Cardiac fibroblast (primary cell): ENCODE measurements around the gene MGMT.

ENCODE experiments used
- DNase-seq, 2 donors: peaks; one replicate each; pipeline versions ENCODE4 v3.0.0 to v3.0.0-alpha.2; 2010; ENCODE audit warnings: low read depth in 2 of 2
- H3K4me3 ChIP-seq, 2 donors: replicated peaks in 1 of 2; 1 replicate in 1 of 2; 2 replicates in 1 of 2; pipeline ENCODE4 v1.5.1; 2011; ENCODE audit warnings: low read depth in 2 of 2, low read length in 2 of 2, mild to moderate bottlenecking in 2 of 2, moderate library complexity in 1 of 2
- TF ChIP-seq, protein P1 (sequence below): IDR thresholded peaks from one replicate; pipeline ENCODE4 v1.5.1; 2011; ENCODE audit warnings: low read depth, mild to moderate bottlenecking, low read length, inconsistent platforms

The MGMT gene

DNA sequence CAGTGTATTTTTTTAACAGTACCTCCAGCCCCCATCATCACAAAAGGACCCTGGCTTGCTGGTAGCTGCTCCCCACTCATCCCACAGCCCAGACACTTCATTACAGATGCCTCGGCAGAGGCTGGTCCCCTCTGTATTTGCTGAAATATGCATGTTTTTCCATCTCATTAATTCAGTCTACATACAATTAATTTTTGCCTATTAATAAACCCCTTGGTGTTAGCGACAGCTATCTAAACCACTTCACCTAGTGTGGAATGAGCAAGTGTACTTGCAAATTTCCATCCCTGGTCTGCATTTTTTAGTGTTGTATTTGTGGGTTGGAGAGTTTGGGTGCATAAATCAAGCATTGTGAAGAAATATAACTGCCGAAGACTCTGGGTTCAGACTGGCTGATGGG lies 216.9 kb downstream of the MGMT start:
- H3K4me3 ChIP-seq, result no peak overlapping the region
- TF ChIP-seq, protein P1, sequence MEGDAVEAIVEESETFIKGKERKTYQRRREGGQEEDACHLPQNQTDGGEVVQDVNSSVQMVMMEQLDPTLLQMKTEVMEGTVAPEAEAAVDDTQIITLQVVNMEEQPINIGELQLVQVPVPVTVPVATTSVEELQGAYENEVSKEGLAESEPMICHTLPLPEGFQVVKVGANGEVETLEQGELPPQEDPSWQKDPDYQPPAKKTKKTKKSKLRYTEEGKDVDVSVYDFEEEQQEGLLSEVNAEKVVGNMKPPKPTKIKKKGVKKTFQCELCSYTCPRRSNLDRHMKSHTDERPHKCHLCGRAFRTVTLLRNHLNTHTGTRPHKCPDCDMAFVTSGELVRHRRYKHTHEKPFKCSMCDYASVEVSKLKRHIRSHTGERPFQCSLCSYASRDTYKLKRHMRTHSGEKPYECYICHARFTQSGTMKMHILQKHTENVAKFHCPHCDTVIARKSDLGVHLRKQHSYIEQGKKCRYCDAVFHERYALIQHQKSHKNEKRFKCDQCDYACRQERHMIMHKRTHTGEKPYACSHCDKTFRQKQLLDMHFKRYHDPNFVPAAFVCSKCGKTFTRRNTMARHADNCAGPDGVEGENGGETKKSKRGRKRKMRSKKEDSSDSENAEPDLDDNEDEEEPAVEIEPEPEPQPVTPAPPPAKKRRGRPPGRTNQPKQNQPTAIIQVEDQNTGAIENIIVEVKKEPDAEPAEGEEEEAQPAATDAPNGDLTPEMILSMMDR, result no peak
- no peak for DNase-seq

- TF ChIP-seq, protein P1, result no peak
- DNase-seq, result no peak
- H3K4me3 ChIP-seq, result no peak overlapping the region
Measured at GRCh38 chr10:129685271-129685670, 218.2 kb downstream of the MGMT start.

DNA sequence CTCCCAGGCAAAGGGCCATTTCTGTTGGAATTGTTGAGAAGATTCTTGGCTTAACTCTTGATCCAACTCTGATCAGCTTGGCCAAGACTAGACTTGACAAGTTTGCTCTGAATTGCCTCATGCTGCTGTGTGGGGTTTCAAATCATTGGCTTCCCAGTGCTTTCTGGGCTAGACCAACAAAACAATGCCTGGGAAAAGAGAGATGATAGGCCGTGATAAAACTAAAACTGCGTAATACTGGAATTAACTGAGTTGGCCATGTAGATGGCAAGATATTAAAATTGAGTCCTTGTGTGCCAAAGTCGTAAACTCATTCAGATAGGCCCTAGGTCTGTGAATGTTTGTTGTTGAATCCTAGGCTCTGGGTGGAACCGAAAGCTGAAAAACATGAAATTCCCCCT lies 222.6 kb downstream of the MGMT start:
- no peak overlapping the region for H3K4me3 ChIP-seq
- peak in 1 of 2 donors; percentile 20 for DNase-seq
- TF ChIP-seq, protein P1, result no peak

- TF ChIP-seq, protein P1, result no peak
- no peak overlapping the region for H3K4me3 ChIP-seq
- DNase-seq, result no peak
Measured at GRCh38 chr10:129690248-129691070, 223.4 kb downstream of the MGMT start.

DNA sequence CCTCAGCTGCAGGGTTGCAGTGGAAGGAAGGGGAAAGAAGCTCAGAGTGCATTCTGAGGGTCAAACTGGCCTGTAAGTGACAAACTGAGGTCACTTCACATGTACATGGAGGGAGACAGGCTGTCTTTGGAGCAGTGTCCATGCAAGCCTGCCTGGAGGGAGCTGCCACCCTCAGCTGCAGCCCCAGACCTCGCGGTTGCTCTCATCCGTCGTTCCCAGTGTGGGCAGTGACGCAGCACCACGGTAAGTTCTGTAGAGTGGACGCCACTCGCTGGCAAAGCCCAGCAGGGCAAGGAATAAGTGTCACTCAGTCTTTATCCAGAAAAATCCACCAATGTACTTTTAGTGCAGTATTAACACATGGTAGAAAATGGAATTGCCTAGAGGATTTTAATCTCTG lies 225.7 kb downstream of the MGMT start:
- TF ChIP-seq, protein P1, result no peak
- no peak overlapping the region for H3K4me3 ChIP-seq
- no peak for DNase-seq

DNA sequence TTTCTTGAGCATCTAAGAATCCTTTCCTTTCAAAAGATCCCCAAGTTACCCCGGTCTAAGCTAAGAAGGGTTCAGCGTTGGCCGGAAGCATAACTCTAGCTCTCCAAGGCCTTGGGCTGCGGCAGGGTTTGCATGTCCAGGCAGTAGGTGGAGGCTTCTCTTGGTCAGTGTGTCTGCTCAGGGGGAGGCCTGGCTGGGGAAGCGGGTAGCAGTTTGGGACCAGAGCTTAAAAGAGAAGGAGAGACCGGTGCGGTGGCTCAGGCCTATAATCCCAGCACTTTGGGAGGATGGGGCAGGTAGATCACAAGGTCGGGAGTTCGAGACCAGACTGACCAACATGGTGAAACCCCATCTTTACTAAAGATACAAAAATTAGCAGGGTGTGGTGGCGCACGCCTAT lies 226.3 kb downstream of the MGMT start:
- H3K4me3 ChIP-seq, result no peak overlapping the region
- TF ChIP-seq, protein P1, result no peak

More for the DNA sequence above, 226.3 kb downstream of the MGMT start:
- DNase-seq, result no peak
